Measurements from ENCODE around the gene MSI2. TPM values are rescaled to one million over a fixed set of nuclear protein-coding genes. Genes with fewer than 3 reads are reported as not detected.

Gene MSI2
- total RNA-seq, 4 donors from 2014 or later: 14.9 to 24.4 (median 19.8) TPM

DNA sequence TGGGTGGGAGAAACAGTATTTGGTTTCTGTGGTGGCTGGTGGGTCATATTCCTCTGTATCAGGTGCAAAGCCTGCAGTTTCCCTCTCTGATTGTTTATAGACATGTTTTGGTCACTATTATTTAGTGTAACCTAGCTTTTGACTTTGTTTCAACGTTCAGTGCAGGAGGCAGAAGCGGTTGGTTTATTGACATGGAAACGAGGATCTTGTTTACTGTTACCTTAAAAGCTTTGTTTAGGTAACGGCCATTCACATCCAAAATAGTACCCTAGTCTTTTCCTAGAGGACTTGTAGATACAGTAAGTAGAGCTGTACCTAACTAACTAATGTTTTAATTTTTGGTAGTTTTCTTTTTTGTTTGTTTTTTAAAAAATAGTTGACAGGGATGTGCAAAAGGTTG, 3.5 kb downstream of the MSI2 start:
- TF ChIP-seq, protein P1, sequence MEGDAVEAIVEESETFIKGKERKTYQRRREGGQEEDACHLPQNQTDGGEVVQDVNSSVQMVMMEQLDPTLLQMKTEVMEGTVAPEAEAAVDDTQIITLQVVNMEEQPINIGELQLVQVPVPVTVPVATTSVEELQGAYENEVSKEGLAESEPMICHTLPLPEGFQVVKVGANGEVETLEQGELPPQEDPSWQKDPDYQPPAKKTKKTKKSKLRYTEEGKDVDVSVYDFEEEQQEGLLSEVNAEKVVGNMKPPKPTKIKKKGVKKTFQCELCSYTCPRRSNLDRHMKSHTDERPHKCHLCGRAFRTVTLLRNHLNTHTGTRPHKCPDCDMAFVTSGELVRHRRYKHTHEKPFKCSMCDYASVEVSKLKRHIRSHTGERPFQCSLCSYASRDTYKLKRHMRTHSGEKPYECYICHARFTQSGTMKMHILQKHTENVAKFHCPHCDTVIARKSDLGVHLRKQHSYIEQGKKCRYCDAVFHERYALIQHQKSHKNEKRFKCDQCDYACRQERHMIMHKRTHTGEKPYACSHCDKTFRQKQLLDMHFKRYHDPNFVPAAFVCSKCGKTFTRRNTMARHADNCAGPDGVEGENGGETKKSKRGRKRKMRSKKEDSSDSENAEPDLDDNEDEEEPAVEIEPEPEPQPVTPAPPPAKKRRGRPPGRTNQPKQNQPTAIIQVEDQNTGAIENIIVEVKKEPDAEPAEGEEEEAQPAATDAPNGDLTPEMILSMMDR (IDR thresholded peaks at IDR 0.05): no peak
- ATAC-seq (ENCODE audit: low FRiP score): no peak
- DNase-seq (ENCODE audit: low spot score): no peak

DNA sequence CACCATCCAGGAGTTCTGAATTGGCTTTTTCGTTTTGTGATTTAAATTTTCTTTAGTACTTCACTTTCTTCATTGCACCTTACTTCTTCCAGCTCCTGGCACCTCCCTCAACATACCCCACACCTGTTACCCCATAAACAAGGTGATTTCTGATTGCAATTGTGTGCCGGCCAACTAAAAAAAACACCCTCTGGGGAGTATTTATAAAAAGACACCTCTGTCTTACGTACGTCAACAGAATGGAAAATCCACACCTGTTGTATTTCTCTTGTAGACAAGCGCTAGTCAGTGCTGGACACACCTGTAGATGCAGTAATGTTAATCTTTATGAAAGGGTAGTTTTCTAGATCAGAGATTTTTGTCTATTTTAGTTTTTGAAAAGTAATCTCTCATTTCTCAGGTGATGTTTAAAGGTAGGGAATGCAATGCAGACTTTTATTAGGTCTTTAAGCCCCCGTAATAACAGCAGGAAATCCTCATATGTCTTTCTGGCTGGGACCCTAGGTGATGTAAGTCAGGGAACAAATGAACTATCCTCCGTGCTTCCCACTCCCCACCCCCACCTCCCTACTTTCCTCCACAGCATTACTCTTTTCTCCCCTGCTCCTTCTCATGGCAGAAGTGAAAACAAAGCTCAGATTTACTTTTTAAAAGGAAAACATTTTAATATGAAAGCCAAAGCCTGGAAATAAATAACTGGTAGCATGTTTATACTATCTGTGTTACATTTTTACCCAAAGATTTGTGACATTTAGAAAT, 4.2 kb downstream of the MSI2 start:
- no peak for DNase-seq (ENCODE audit: low spot score)
- no peak for ATAC-seq (ENCODE audit: low FRiP score)
- TF ChIP-seq, protein P1 (IDR thresholded peaks at IDR 0.05): no peak

- ATAC-seq (ENCODE audit: low FRiP score) (no peak), DNase-seq (ENCODE audit: low spot score) (no peak)
- TF ChIP-seq, protein P1 (IDR thresholded peaks at IDR 0.05): no peak
Observed at GRCh38 chr17:57261084-57261461, 4.8 kb downstream of the MSI2 start.

GRCh38 chr17:57262557-57262956, 6.2 kb downstream of the MSI2 start:
- DNase-seq (ENCODE audit: low spot score): no peak
- TF ChIP-seq, protein P1 (IDR thresholded peaks at IDR 0.05): no peak
- no peak for ATAC-seq (ENCODE audit: low FRiP score)

GRCh38 chr17:57264250-57264649, 7.9 kb downstream of the MSI2 start:
- ATAC-seq (ENCODE audit: low FRiP score): no peak
- TF ChIP-seq, protein P1 (IDR thresholded peaks at IDR 0.05): no peak
- no peak for DNase-seq (ENCODE audit: low spot score)

DNA sequence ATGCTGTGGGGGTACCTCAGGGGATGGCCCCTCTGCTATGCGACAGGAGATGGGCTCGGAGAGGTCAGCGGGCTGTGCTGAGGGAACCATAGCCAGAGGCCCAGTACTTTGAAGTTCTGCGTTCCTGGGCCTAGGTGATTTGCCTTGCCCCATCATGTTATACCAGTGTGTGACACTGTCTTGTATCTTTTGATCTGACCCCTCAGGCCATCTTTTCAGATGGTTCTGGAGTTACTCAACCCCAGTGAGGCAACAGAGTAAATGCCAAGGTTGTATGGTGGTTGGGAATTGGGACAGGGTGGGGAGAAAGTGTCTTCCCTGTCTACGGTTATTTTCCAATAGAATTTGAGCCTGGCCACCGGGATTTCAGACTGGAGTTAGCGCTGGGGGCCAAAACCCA, 8.5 kb downstream of the MSI2 start:
- DNase-seq (ENCODE audit: low spot score) (no peak), ATAC-seq (ENCODE audit: low FRiP score) (no peak)
- TF ChIP-seq, protein P1 (IDR thresholded peaks at IDR 0.05): no peak

DNA sequence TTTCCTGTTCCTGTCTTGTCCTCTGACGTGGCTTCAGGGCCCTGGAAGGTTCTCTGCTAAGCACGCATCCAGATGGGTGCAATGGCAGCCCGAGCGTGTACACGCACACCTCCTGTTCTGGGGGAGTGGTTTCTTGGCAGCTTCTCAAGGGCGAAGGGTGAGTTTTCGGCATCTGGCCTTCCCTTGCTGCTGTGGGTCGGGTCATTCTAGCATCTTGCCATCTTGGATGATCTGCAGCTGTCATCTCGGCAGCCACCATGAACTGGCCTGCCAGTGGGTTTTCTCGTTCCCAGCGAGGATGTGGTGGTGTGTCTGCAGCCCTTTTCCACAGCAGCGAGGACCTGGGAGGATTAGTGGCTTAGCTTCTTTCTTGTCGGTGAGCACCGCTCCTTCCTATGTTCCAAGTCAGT, 10.6 kb downstream of the MSI2 start:
- no peak for ATAC-seq (ENCODE audit: low FRiP score)
- TF ChIP-seq, protein P1 (IDR thresholded peaks at IDR 0.05): no peak
- no peak for DNase-seq (ENCODE audit: low spot score)
